Small intestine (tissue), 7 donors: ENCODE measurements around the gene PCYT2. TPM values are rescaled to one million over a fixed set of nuclear protein-coding genes. Genes with fewer than 3 reads are reported as not detected.

Source experiments
- DNase-seq, 2 donors: peaks; one replicate each; pipeline versions ENCODE4 v3.0.0 to v3.0.0-alpha.2; 2013
- FAIRE-seq: peaks from 2 replicates; lab custom pipeline; 2012; peaks lifted over from hg19 to GRCh38; lab: Jason Lieb, UNC
- H3K27ac ChIP-seq, 3 donors: one replicate each; pipeline ENCODE4 v1.5.1; 2013; ENCODE audit warnings: low read length in 2 of 3, mild to moderate bottlenecking in 2 of 3, control low read depth in 1 of 3, inconsistent platforms in 1 of 3, low read depth in 1 of 3, moderate library complexity in 1 of 3
- H3K27me3 ChIP-seq, 3 donors: one replicate each; pipeline ENCODE4 v1.6.1; 2013; ENCODE audit warnings: low read length in 3 of 3, inconsistent platforms in 1 of 3; ENCODE audit not compliant: control insufficient read depth in 3 of 3, insufficient read depth in 3 of 3
- H3K36me3 ChIP-seq, 3 donors: one replicate each; pipeline ENCODE4 v1.6.1; 2013; ENCODE audit warnings: low read length in 3 of 3, inconsistent platforms in 1 of 3, low read depth in 1 of 3, mild to moderate bottlenecking in 1 of 3, moderate library complexity in 1 of 3; ENCODE audit not compliant: control insufficient read depth in 3 of 3, insufficient read depth in 2 of 3
- H3K4me1 ChIP-seq, 3 donors: one replicate each; pipeline ENCODE4 v1.6.1; 2013; ENCODE audit warnings: low read length in 2 of 3, inconsistent platforms in 1 of 3, low read depth in 1 of 3, mild to moderate bottlenecking in 1 of 3, moderate library complexity in 1 of 3; ENCODE audit not compliant: control insufficient read depth in 3 of 3, insufficient read depth in 2 of 3
- H3K4me3 ChIP-seq, 3 donors: one replicate each; pipeline ENCODE4 v1.5.1; 2013; ENCODE audit warnings: low read length in 3 of 3, control low read depth in 1 of 3, inconsistent platforms in 1 of 3, low read depth in 1 of 3, mild to moderate bottlenecking in 1 of 3, moderate library complexity in 1 of 3
- H3K9me3 ChIP-seq, 2 donors: one replicate each; pipeline ENCODE4 v1.6.1; 2013; ENCODE audit warnings: low read depth in 1 of 2, low read length in 1 of 2; ENCODE audit not compliant: control insufficient read depth in 2 of 2, insufficient read depth in 1 of 2
- WGBS, 3 donors: extraction: QIAGEN DNeasy Blood & Tissue Kit; methylation state at CpG; one replicate each; pipeline ENCODE4 v1.1.7; 2013; 5-methylcytosine and 5-hydroxymethylcytosine counted together
- polyA plus RNA-seq, 4 donors: library from polyadenylated mRNA; stranded (reverse) in 3 of 4; unstranded in 1 of 4; fragments of 200-250 nt in 3 of 4; fragments of 120-200 nt in 1 of 4; gene quantifications; one replicate each; pipeline versions ENCODE4 v1.2.1 to v1.2.3, GENCODE V29; 2013
- donor health status: healthy with polysubstance abuse.
- donor health status: control.
- donor health status: control.
- donor health status: Bipolar disorder and iron deficiency.
- donor health status: healthy.

PCYT2 gene
- polyA plus RNA-seq, 4 donors, result 32.6 to 303 (median 174) TPM

DNA sequence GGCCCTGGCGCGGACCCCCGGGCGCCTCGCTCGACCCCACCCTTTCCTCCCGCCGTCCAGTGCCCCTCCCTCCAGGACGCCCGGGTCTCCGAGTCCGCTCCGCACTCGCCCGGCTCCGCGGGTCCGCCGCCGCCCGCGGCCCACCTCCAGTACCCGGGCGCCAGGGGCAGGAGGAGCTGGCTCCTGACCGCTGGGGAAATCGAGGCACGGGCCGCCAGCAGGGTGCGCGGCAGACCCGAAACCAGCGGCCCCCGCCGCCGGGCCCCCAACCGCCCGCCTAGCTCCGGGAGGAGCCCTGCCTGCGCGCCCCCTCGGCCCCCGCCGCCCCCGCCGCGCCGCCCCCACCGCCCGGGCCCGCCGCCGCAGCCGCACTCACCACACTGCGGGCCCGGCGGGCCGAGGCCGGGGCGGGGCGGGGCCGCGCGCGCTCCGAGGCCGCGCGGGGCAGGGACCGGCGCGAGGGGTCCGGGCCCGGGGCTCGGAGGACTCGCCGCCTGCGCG, 16.0 kb upstream of the PCYT2 start:
- Histone ChIP-seq H3K27me3 (peaks cover 0 to 15% (median 4%) of the 10 kb centered on the region in 3 donors), H3K27ac (peak overlapping the region; percentile 89 to 99 (median 97)), H3K4me1 (peaks cover 9 to 48% (median 13%) of the 10 kb centered on the region in 3 donors), H3K4me3 (peak overlapping the region; percentile 87 to 96 (median 94)), H3K36me3 (peaks cover 0 to 28% (median 0%) of the 10 kb centered on the region in 3 donors), H3K9me3 (no peaks in the 10 kb centered on the region)
- no peak for DNase-seq
- 0 to 1% (median 0%) methylated on average over 10 to 78 of the region's 78 CpGs for WGBS, 3 donors
- FAIRE-seq, result no peak

GRCh38 chr17:81926451-81927151, 15.4 kb upstream of the PCYT2 start:
- WGBS, 3 donors, result 1 to 2% (median 2%) methylated on average over 30 to 46 of the region's 46 CpGs
- FAIRE-seq (no peak), DNase-seq (peak; percentile 88 to 96)
- Histone ChIP-seq H3K4me3 (peak overlapping the region; percentile 87 to 96 (median 94)), H3K27me3 (peaks cover 0 to 10% (median 4%) of the 10 kb centered on the region in 3 donors), H3K9me3 (no peaks in the 10 kb centered on the region), H3K4me1 (peaks cover 9 to 48% (median 13%) of the 10 kb centered on the region in 3 donors), H3K27ac (peak overlapping the region; percentile 89 to 99 (median 97)), H3K36me3 (peaks cover 0 to 34% (median 0%) of the 10 kb centered on the region in 3 donors)

GRCh38 chr17:81925860-81926450, 14.8 kb upstream of the PCYT2 start:
- DNase-seq (no peak), FAIRE-seq (no peak)
- H3K36me3 ChIP-seq, result peaks cover 0 to 38% (median 0%) of the 10 kb centered on the region in 3 donors
- H3K27ac ChIP-seq, result peak overlapping the region; percentile 89 to 99 (median 97)
- H3K4me3 ChIP-seq, result peak overlapping the region in 2 of 3 donors; percentile 87 to 94
- H3K9me3 ChIP-seq, result no peaks in the 10 kb centered on the region
- peaks cover 0 to 10% (median 4%) of the 10 kb centered on the region in 3 donors for H3K27me3 ChIP-seq
- H3K4me1 ChIP-seq, result peaks cover 9 to 48% (median 13%) of the 10 kb centered on the region in 3 donors
- 39 to 53% (median 39%) methylated on average over 10 of the region's 10 CpGs for WGBS, 3 donors

GRCh38 chr17:81924557-81925532, 13.6 kb upstream of the PCYT2 start:
- DNase-seq (peak; percentile 83 to 89), FAIRE-seq (no peak)
- H3K27me3 ChIP-seq, result peaks cover 0 to 10% (median 4%) of the 10 kb centered on the region in 3 donors
- H3K9me3 ChIP-seq, result no peaks in the 10 kb centered on the region
- H3K4me1 ChIP-seq, result peaks cover 10 to 51% (median 13%) of the 10 kb centered on the region in 3 donors
- WGBS, 3 donors, result 48 to 62% (median 55%) methylated on average over 20 to 21 of the region's 21 CpGs
- H3K4me3 ChIP-seq, result peak overlapping the region in 1 of 3 donors; percentile 12
- H3K27ac ChIP-seq, result peak overlapping the region; percentile 52 to 79 (median 76)
- H3K36me3 ChIP-seq, result peaks cover 0 to 47% (median 2%) of the 10 kb centered on the region in 3 donors

- H3K27ac ChIP-seq, result peak overlapping the region; percentile 50 to 63 (median 60)
- H3K27me3 ChIP-seq, result peaks cover 0 to 4% (median 0%) of the 10 kb centered on the region in 3 donors
- H3K36me3 ChIP-seq, result peaks cover 0 to 60% (median 2%) of the 10 kb centered on the region in 3 donors
- H3K9me3 ChIP-seq, result no peaks in the 10 kb centered on the region
- DNase-seq, result peak; percentile 81 to 87
- H3K4me1 ChIP-seq, result peaks cover 13 to 54% (median 13%) of the 10 kb centered on the region in 3 donors
- FAIRE-seq, result no peak
- peak overlapping the region in 2 of 3 donors; percentile 24 to 27 for H3K4me3 ChIP-seq
- WGBS, 3 donors, result 22 to 29% (median 28%) methylated on average over 29 to 32 of the region's 32 CpGs
Observed at GRCh38 chr17:81923302-81924260, 12.4 kb upstream of the PCYT2 start.

- no peaks in the 10 kb centered on the region for H3K27me3 ChIP-seq
- WGBS, 3 donors, result 87 to 91% (median 91%) methylated on average over 50 to 58 of the region's 58 CpGs
- peak overlapping the region in 1 of 3 donors; percentile 50 for H3K27ac ChIP-seq
- H3K4me3 ChIP-seq, result peak overlapping the region in 1 of 3 donors; percentile 27
- peaks cover 15 to 55% (median 16%) of the 10 kb centered on the region in 3 donors for H3K4me1 ChIP-seq
- DNase-seq (no peak), FAIRE-seq (no peak)
- no peaks in the 10 kb centered on the region for H3K9me3 ChIP-seq
- peaks cover 0 to 61% (median 2%) of the 10 kb centered on the region in 3 donors for H3K36me3 ChIP-seq
Observed at GRCh38 chr17:81922566-81923301, 11.5 kb upstream of the PCYT2 start.
